ENCODE data around the gene HSPB8.
"Not testable (repeated sequence)": the region's sequence is repeated elsewhere in the genome, so short reads cannot be mapped to it uniquely, and the experiment has no call there.

HSPB8 gene

DNA sequence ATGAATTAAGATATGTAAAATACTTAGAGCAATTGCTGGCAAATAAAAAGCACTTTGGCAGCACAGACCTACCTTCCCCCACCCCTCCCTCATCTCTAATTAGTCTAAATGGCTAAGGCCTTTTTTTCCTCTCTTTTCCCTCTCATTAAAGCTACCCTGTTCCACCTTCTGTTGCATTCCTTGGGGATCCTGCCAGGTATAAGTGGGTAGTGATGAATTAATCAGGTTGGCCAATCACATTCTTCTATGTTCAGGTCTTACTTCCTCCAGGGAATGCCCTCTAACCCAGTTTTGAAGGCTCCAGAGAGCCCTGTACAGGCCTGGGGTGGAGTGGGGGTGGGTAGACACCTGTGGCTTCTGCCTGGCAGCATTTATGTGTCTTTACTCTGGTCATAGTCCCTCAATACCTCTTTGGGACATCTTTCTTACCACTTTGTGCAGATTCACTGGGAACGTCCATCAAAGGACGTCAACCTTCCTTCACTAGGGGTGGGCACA is 28.4 kb downstream of the HSPB8 start:
- DNase-seq, result no peak

DNA sequence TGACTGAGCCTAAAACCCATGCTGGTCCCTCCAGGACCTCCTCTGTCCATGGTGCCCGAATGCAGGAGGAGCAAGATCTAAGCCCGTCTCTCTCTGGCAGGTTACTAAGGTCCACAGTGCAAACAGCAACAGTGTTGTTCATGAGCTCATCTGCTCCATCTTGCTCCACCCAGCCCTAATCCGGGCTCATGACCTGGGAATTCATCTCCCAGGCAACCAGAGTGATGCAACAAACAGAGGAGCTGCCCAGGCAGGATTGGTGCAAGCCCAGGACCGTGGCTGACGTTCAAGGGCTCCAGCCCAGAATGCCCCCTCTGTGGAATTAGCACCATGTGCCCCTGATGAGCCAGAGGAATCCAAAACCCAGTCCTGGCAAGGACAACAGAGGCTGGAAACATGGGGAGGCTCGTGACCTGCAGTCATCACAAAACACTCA is 29.9 kb downstream of the HSPB8 start:
- no peak for DNase-seq

DNA sequence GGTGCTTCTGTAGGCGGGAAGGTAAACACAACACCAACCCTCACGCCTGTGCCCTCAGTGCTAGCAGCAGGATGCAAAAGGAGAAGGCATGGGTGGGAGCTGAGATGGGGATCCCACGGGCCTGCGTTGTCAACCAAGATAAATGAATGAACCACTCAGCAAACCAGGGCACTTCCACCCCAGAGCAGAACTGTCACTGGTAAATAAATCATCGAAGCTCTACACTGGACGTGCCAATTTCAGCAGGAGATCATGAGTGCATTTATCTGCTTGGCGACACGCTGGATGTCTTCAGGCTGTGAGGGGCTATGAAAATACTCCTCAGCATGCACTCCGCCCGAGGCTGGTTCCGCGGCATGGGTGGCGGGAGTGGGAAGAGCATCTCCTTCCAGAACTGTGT is 33.2 kb downstream of the HSPB8 start:
- DNase-seq, result no peak

DNA sequence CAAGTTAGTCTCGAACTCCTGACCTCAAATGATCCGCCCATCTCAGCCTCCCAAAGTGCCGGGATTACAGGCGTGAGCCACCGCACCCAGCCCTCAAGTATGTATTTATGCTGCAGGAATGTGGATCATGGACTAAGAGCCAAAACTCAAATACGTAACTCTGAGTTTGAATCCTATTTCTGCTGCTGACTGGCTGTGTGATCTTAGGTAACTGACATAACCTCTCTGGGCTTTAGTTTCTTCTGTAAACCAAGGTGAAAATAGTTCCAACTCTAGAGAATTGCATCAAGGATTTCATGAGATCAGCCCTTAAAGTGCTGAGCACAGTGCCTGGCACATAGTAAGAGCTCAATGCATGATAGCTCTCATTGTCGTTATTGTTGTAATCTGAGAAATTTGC is 37.4 kb downstream of the HSPB8 start:
- DNase-seq, result no peak

DNA sequence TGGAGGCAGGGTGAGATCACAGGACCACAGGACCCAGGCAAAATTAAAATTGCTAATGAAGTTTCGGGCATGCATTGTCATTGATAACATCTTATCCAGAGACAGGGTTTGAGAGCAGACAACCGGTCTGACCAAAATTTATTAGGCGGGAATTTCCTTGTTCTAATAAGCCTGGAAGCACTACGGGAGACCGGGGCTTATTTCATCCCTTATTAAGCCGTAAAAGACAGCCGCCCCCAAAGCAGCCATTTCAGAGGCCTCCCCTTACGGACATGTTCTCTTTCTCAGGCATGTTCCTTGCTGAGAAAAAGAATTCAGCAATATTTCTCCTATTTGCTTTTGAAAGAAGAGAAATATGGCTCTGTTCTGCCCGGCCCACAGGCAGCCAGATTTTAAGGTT is 40.1 kb downstream of the HSPB8 start:
- DNase-seq, result not testable (repeated sequence)

DNA sequence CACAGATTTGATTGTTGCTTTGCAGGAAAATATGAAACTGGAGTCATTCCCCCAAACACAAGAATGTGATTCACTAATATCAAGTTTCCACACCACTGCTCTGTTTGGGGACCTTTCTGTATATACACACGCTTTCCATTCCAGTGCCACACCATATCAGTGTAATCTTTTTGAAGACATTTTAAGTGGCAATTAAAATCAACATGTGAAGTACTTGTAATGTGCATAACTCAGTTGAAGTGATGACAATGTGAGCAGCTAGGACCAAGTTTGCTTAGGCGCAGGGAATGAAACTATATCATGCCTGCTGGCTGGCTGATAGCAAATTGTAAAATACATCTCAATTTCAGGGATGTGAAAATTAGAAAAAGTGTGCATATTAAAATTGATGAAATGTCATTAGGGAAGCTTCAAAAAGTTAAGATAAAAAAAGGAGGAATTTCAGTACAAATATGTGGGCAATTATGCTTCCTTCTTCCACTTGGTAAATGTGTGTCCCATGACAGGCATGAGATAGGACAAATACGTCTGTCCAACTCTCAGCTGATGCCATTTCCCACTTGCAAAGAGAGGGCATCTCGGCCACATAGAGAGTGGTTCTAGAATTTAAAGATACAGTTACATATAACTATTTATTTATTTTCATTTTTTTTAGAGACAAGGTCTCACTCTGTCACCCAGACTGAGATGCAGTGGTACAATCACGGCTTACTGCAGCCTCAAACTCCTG is 43.7 kb downstream of the HSPB8 start:
- DNase-seq, result no peak

DNA sequence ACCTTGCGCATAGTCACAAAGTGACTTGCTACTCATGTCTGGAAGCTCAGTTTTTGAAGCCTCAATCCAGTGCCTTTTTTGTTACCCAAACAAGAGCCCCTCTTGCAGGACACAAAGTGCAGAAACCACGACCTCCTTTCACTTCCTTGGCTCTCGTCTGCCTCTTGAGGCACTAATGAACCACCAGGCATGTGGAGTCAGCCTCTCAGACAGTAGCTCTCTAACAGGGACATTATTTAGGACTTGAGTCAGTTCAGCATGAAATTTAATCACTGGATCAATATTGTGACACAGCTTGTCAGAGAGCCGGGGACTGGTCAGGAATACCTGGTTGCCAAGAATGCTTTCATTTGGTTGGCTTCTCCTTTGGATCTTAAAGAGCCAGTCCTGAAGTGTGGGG is 46.7 kb downstream of the HSPB8 start:
- DNase-seq, result no peak

DNA sequence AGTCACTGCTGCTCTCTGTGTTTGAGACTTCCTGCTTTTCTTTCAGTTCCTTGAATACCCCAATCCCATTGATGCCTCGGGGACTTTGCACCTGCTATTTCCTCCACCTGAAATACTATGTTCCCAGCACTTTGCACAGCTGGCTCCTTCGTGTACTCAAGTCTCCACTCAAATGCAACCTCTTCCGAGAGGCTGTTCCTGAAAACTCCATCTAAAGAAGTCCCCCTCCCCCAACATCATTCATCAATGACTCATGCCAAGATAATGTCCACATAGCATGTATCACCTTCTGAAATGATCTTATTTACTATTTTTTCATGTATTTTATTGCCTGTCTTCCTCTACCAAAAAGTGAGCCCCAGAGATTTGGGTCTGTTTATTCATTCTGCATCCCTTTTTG is 48.6 kb downstream of the HSPB8 start:
- no peak for DNase-seq

DNA sequence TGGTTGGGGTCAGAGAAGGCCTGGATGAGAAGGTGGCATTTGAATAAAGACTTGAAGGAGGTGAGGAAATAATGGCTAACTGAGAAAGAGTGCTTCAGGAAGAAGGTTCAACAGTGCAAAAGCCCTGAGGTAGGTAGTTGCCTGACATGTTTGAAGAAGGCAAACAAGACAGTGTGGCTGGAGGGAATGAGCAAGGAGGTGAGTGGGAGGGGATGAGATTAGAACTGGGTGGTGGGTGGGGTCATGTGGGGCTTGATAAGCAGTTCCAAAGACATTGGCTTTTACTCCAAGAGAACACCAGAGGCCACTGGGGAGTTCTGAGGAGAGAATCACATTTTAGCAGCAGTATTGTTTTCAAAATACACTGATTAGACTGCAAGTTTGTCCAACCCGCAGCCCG is 50.5 kb downstream of the HSPB8 start:
- DNase-seq, result no peak

DNA sequence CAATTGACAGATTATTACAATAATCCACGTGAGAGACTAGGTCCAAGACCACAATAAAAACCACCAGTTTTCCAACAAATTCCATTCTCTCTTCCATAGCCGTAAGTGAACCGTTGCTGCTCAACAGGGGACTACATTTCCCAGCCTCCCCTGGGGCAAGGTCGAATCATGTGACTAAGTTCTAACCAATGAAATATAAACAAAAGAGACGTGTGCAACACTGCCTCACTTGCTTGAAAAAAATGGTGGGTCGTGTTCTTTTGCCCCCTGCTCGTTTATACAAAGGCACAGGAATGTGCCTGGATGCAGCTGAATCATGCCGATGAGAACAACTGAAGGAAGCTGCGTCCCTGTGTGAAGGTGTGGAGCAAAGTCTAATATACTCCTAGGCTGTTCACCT is 51.1 kb downstream of the HSPB8 start:
- DNase-seq, result no peak

DNA sequence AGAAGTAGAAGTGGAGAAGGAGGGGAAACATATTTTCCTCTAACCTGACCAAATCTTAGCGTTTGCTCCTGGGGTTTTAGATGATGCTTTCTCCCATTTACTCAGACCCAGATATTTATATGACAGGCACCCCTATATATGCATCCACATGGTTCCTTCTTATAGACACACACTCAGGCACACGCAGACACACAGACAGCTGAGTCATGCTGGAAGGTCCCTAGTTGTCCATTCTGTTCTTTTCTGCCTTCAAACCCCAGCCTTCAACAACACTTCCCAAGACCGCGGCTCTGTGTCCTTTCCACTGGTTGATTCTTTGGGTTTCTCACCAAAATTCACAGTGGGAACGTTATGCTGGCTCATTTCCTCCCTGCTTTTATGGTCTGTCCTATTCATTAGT is 52.1 kb downstream of the HSPB8 start:
- DNase-seq, result no peak

DNA sequence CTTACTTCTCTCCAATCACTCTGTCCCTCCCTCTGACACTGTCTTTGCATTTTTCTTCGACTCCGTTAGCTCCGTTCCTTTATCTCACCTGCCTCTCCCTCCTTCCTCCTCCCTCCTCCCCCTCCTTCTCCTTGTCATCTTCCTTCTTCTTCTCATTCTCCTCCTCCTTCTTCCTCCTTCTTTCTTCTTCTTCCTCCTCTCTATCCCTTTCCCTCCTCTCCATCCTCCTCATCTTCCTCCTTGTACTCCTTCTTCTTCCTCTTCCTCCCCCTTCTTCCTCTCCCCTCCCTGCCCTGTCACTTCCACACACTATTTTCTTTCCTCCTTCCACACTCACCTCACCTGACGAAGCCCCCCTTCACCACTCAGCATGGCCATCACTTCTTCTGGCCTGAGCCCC is 53.0 kb downstream of the HSPB8 start:
- no peak for DNase-seq

DNA sequence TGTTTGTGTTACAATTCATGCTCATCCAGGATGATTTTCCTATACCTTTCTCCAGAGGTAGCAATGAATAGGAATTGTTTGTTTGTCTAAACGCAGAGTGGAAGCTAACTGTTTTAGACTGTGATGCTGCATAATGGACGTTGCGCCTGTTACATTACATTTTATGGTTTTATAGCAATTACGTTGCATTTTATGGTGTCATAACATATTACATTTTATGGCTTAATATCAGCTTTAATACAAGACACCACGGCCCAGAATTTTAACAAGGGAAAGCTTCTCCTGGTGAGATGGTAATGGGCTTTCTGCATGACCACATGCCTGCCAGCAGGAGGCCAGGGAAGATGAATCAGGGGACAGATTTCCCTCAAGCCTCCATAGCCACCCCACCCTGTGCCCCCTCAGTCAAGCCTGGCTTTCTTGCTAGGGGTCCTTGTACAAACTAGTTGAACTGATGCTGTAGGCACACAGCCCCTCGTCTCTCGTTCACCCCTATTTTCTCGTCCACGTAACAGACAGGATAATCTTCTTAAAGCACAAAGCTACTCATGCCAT is 56.5 kb downstream of the HSPB8 start:
- DNase-seq, result no peak

DNA sequence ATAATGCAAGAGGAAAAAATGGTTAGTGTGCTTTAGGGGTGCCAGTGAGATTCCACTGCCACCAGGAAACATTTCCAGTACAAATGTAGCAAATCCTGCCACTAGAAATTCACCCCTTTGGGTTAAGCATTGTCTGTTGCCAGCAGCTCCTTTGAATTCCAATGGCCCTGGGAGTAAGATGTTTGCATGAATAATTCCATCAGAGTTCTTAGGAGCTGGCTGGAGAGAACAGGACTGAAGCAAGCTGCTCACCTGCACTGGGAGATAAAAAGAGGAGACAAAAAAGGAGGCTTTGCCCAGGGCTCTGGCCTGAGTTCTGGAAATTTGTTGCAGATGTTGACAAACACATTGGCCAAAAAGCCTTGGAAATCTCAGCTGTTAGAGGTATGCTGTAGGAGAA is 57.6 kb downstream of the HSPB8 start:
- no peak for DNase-seq

DNA sequence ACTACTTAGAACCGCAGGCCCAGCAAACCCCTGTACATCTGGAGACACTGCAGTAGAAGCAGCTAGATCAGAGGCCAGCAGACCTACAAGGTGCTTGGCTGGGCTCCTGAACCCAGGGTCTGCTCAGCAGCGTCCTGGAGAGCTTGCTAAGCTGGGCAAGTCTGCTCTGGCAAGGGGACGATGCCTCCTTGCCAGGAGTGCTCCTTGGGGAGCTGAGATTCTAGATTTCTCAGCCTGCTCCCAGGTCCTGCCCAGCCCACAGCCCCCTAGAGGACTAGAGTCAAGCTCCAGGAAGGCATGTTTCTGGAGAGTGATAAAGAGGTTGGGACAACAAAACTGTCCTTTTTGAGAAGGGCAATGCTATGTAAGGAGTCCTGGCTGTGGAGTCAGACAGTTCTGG is 60.3 kb downstream of the HSPB8 start:
- no peak for DNase-seq

DNA sequence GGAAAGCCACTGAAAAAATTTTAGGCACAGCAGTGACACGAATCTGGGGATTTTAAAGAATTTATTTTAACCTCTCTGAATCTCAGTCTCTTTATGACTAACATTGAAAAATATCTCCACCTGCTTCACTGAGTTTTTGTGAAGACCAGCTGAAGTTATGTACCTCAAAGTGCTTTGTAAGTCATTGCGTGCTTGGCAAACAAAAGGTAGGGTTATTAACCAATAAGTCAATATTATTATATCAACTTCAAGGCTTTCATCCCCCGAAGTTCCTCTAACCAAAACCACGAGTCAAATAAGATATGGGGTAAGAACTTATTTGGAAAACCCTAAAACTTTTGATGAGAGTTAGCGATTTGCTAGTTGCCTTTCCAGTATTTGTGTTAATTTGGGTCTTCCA is 62.3 kb downstream of the HSPB8 start:
- no peak for DNase-seq

DNA sequence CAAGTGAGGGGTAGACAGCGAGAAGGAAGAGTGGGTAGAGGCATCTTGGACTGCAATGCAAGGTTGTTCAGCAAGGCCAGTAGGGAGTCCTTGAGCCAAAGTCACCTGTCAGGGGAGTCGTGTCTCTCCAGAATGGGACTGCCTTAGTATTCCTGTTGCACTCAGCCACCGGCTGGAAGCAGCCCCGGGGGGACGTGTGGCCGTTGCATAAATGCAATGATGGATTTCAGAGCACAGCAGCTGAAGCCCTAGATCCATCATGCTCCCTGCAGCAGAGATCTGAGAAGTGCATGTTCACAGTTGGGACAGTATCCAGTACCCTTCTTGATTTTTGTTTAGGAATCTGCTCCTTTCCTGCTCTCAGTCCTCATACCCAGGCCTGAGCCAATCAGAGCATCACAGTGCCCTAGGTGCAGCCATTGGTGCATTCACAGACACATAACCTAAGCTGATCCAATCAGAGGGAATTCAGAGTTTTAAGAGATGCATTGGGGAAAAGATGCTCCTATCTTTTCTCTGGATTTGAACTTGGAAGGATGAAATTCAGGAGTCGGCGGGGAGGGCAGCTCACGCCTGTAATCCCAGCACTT is 62.9 kb downstream of the HSPB8 start:
- DNase-seq, result no peak
